ENCODE results near the gene PRR20G.
"Not testable (repeated sequence)": the region's sequence is repeated elsewhere in the genome, so short reads cannot be mapped to it uniquely, and the experiment has no call there.

The PRR20G gene

GRCh38 chr3:127296959-127297358 lies 9.1 kb upstream of the PRR20G start:
- DNase-seq, result no peak

- DNase-seq, result no peak
Observed at GRCh38 chr3:127296166-127296565, 8.3 kb upstream of the PRR20G start.

- DNase-seq, result not testable (repeated sequence)
Observed at GRCh38 chr3:127293650-127294049, 5.8 kb upstream of the PRR20G start.

GRCh38 chr3:127291611-127292010 lies 3.8 kb upstream of the PRR20G start:
- DNase-seq, result no peak

GRCh38 chr3:127291114-127291513 lies 3.3 kb upstream of the PRR20G start:
- no peak for DNase-seq

GRCh38 chr3:127289706-127290575 lies 2.1 kb upstream of the PRR20G start:
- DNase-seq, result no peak

- no peak for DNase-seq
Observed at GRCh38 chr3:127288921-127289705, 1.3 kb upstream of the PRR20G start.

GRCh38 chr3:127288343-127288742 lies 497 bp upstream of the PRR20G start:
- no peak for DNase-seq

GRCh38 chr3:127286571-127287140 lies 1.2 kb downstream of the PRR20G start:
- DNase-seq, result no peak

GRCh38 chr3:127284258-127284657 lies 3.6 kb downstream of the PRR20G start:
- no peak for DNase-seq

- no peak for DNase-seq
Observed at GRCh38 chr3:127277561-127277960, 10.3 kb downstream of the PRR20G start.

- DNase-seq, result no peak
Observed at GRCh38 chr3:127276995-127277394, 10.9 kb downstream of the PRR20G start.

GRCh38 chr3:127276396-127276795 lies 11.4 kb downstream of the PRR20G start:
- DNase-seq, result no peak

GRCh38 chr3:127275287-127275781 lies 12.5 kb downstream of the PRR20G start:
- no peak for DNase-seq

GRCh38 chr3:127274200-127274760 lies 13.6 kb downstream of the PRR20G start:
- no peak for DNase-seq

- DNase-seq, result no peak
Observed at GRCh38 chr3:127273206-127273605, 14.6 kb downstream of the PRR20G start.

- DNase-seq, result no peak
Observed at GRCh38 chr3:127266186-127266585, 21.7 kb downstream of the PRR20G start.

- DNase-seq, result no peak
Observed at GRCh38 chr3:127265581-127265981, 22.3 kb downstream of the PRR20G start.

GRCh38 chr3:127264794-127265514 lies 22.9 kb downstream of the PRR20G start:
- no peak for DNase-seq

GRCh38 chr3:127264292-127264691 lies 23.6 kb downstream of the PRR20G start:
- no peak for DNase-seq

GRCh38 chr3:127263586-127264231 lies 24.1 kb downstream of the PRR20G start:
- no peak for DNase-seq

- no peak for DNase-seq
Observed at GRCh38 chr3:127263037-127263436, 24.8 kb downstream of the PRR20G start.

Data from NCI-H524 treated with DMSO at 0.1 percent for 48 hours (cell line).